ENCODE data around the gene MMP13.

DNA sequence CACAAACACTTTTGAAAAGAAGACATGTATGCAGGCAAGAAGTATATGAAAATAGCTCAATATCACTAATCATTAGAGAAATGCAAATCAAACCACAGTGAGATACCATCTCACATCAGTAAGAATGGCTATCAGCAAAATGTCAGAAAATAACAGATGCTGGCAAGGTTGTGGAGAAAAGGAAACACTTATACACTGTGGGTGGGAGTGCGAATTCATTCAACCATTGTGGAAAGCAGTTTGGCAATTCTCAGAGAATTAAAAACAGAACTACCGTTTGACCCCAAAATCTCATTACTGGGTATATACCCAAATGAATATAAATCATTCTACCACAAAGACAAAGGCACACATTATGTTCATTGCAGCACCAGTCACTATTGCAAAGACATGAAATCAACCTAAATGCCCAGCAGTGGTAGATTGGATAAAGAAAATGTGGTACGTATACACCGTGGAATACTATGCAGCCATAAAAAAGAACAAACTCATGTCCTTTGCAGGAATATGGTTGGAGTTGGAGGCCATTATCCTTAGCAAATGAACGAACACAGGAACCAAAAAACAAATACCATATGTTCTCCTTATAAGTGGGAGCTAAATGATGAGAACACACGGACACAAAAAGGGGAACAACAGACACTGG lies 18.5 kb downstream of the MMP13 start:
- TF ChIP-seq, protein P1, sequence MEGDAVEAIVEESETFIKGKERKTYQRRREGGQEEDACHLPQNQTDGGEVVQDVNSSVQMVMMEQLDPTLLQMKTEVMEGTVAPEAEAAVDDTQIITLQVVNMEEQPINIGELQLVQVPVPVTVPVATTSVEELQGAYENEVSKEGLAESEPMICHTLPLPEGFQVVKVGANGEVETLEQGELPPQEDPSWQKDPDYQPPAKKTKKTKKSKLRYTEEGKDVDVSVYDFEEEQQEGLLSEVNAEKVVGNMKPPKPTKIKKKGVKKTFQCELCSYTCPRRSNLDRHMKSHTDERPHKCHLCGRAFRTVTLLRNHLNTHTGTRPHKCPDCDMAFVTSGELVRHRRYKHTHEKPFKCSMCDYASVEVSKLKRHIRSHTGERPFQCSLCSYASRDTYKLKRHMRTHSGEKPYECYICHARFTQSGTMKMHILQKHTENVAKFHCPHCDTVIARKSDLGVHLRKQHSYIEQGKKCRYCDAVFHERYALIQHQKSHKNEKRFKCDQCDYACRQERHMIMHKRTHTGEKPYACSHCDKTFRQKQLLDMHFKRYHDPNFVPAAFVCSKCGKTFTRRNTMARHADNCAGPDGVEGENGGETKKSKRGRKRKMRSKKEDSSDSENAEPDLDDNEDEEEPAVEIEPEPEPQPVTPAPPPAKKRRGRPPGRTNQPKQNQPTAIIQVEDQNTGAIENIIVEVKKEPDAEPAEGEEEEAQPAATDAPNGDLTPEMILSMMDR (conservative IDR thresholded peaks at IDR 0.05; ENCODE audit: low read depth, low read length): no peak
- TF ChIP-seq EZH2 (IDR thresholded peaks at IDR 0.05; ENCODE audit: low read length, unreplicated experiment) (no peak), EZH2phosphoT487 (IDR thresholded peaks at IDR 0.05; ENCODE audit: borderline replicate concordance, low read length) (no peak)

All from PC-3 (cell line).